ENCODE measurements around the gene ERGIC1. TPM values are rescaled to one million over a fixed set of nuclear protein-coding genes. Genes with fewer than 3 reads are reported as not detected.

Gene ERGIC1
- total and polyA plus RNA-seq, 4 experiments from 2014 or later = 10.6 to 51.0 (median 32.3) TPM

DNA sequence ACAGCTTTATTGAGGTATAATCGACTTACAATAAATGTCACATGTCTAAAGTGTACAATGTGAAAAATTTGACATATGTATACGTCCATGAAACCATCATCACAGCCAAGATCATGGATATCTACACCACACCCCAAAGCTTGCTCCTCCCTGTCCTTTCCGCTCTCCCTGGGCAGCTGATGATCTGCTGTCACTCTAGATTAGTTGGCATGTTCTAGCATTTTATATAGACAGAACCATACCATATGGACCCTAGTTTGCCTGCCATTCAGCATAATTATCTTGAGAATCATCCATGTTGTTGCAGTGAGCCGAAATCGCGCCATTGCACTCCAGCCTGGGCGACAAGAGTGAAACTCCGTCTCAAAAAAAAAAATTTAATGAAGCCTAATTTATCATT, 42.5 kb downstream of the ERGIC1 start:
- Histone ChIP-seq H3K4me1 (ENCODE audit: insufficient read depth, low read length) (no peaks in the 10 kb centered on the region), H3K9me3 (ENCODE audit: control insufficient read depth in 1 of 2, low read length in 2 of 2) (no peaks in the 10 kb centered on the region), H3K27me3 (ENCODE audit: insufficient read depth, low read length) (no peaks in the 10 kb centered on the region), H3K4me3 (ENCODE audit: low read length in 2 of 2) (no peak overlapping the region), H3K27ac (ENCODE audit: low read depth, low read length) (no peak overlapping the region), H3K36me3 (ENCODE audit: insufficient read depth, low read length) (no peaks in the 10 kb centered on the region)
- H3K36me3 Mint-ChIP-seq = peaks cover 0 to 2% of the 10 kb centered on the region in 2 donors
- ChIA-PET CTCF (ENCODE audit: partially characterized antibody) (interaction anchor here (2.4 kb wide), 1 partner anchor 56 kb away, joined by 8 read pairs; no protein-coding TSS in a partner anchor), POLR2A (ENCODE audit: partially characterized antibody) (no interaction called here)
- H3K27me3 Mint-ChIP-seq = no peaks in the 10 kb centered on the region
- H3K9me3 Mint-ChIP-seq = no peaks in the 10 kb centered on the region
- H3K4me3 Mint-ChIP-seq = no peak overlapping the region
- no peak for DNase-seq
- intact Hi-C loops (cut with micrococcal nuclease) = no loop called here
- peaks cover 2 to 7% (median 6%) of the 10 kb centered on the region in 4 donors for H3K4me1 Mint-ChIP-seq
- peak overlapping the region in 1 of 7 donors; percentile 41 for H3K27ac Mint-ChIP-seq

DNA sequence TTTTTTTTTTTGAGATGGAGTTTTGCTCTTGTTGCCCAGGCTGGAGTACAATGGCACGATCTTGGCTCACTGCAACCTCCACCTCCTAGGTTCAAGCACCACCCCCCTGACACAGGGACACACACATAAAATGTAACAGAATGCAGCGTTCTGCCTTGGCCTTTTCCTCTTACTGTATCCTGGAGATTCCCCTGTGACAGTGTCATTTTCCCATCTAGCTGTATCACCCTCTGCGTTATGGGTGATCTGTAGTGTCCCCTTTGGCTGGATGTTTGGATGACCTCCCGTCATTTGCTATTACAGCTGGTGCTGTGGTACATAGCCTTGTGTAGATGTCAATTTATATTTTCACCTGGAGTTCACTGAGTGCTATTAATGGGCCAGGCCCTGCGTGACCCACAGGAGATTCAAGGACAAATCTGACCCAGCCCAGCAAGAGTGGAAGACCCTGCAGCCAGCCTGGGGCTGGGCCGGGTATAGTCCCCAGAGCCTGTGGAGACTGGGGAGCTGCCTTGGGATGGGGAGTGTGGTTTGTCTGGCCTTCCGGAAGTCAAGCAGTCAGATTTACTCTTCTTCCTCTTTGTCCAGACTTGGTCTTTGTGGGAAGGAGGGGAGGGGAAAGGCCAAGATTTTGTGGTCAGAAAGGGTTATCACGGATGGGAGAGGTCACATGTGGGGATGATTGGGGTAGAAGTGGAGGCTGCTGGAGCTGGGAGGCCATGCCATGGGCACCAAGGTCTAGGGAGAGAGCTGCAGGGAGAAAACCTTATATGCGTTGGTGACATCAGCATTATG, 43.6 kb downstream of the ERGIC1 start:
- H3K27ac Mint-ChIP-seq = peak overlapping the region in 1 of 7 donors; percentile 46
- Histone ChIP-seq H3K36me3 (ENCODE audit: insufficient read depth, low read length) (no peaks in the 10 kb centered on the region), H3K27me3 (ENCODE audit: insufficient read depth, low read length) (no peaks in the 10 kb centered on the region), H3K4me1 (ENCODE audit: insufficient read depth, low read length) (no peaks in the 10 kb centered on the region), H3K27ac (ENCODE audit: low read depth, low read length) (no peak overlapping the region), H3K9me3 (ENCODE audit: control insufficient read depth in 1 of 2, low read length in 2 of 2) (no peaks in the 10 kb centered on the region), H3K4me3 (ENCODE audit: low read length in 2 of 2) (no peak overlapping the region)
- H3K9me3 Mint-ChIP-seq = no peaks in the 10 kb centered on the region
- H3K4me1 Mint-ChIP-seq = peaks cover 5 to 10% (median 7%) of the 10 kb centered on the region in 4 donors
- intact Hi-C loops (cut with micrococcal nuclease) = no loop called here
- no peak for DNase-seq
- peaks cover 3% of the 10 kb centered on the region in 2 donors for H3K36me3 Mint-ChIP-seq
- POLR2A ChIA-PET (ENCODE audit: partially characterized antibody) = no interaction called here
- CTCF ChIA-PET (ENCODE audit: partially characterized antibody) = interaction anchor here (2.4 kb wide), 1 partner anchor 55 kb away, joined by 8 read pairs; no protein-coding TSS in a partner anchor
- no peaks in the 10 kb centered on the region for H3K27me3 Mint-ChIP-seq
- H3K4me3 Mint-ChIP-seq = no peak overlapping the region

DNA sequence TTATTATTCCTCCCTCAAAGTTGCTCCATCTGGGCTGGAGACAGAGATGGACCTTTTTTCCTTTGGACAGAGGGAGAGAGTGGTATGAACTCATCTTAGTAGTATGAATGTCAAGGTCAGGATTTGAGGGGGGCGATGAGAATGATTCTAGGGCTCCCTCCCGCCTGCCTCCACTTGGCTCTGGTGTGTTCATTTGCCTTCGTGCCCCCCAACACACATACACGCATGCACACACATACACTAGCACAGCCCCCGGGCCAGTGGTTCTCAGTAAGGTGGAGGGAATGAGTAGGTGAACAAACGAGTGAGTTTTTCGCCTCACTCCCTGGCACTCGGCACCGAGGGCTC, 44.5 kb downstream of the ERGIC1 start:
- no peak overlapping the region for H3K27ac ChIP-seq (ENCODE audit: low read depth, low read length)
- Mint-ChIP-seq H3K9me3 (no peaks in the 10 kb centered on the region), H3K27ac (no peak overlapping the region), H3K4me1 (peaks cover 8 to 12% (median 11%) of the 10 kb centered on the region in 4 donors), H3K4me3 (no peak overlapping the region), H3K36me3 (peaks cover 8 to 9% of the 10 kb centered on the region in 2 donors), H3K27me3 (no peaks in the 10 kb centered on the region)
- no peak for DNase-seq
- ChIA-PET POLR2A (ENCODE audit: partially characterized antibody) (no interaction called here), CTCF (ENCODE audit: partially characterized antibody) (no interaction called here)
- H3K27me3 ChIP-seq (ENCODE audit: insufficient read depth, low read length) = no peaks in the 10 kb centered on the region
- no peaks in the 10 kb centered on the region for H3K36me3 ChIP-seq (ENCODE audit: insufficient read depth, low read length)
- no peaks in the 10 kb centered on the region for H3K9me3 ChIP-seq (ENCODE audit: control insufficient read depth in 1 of 2, low read length in 2 of 2)
- intact Hi-C loops (cut with micrococcal nuclease) = no loop called here
- H3K4me1 ChIP-seq (ENCODE audit: insufficient read depth, low read length) = no peaks in the 10 kb centered on the region
- H3K4me3 ChIP-seq (ENCODE audit: low read length in 2 of 2) = no peak overlapping the region

DNA sequence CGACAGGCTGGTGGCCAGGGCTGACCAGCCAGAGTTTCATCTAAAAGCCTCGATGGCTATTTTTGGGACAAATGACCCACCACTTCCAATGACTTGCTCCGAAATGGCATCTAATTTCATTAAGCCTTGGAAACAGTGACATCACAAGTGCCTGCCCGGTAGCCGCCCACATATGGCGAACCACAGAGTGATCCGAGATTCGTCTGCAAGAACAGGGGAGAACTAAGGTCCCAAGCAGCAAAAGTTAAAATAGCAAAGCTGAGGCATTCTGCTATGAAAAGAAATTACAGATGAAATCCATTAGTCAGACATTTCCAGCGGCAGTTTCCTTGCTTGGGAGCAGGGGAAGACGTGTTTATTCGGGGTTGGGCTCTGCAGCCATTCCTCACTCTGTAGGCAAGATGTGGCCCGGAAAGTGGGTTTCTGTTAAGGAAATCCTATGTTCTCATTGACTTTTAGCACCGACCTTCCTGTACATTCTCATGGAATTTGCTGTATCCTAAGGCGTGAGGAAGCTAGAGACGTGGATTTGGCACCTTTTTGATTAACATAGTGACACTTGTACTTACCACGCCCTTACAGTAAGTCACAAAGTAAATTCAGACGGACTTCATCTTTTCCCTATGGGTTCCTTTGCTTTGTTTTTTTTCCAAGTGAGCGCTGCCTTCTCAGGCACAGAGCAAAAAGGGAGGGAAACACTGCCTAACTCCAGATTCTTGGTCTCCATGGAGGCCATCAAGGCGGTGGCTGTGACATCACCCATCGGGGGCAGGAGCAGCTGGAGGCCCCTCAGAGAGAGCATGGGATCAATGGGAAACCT, 45.1 kb downstream of the ERGIC1 start:
- peaks cover 9 to 14% (median 11%) of the 10 kb centered on the region in 4 donors for H3K4me1 Mint-ChIP-seq
- Histone ChIP-seq H3K36me3 (ENCODE audit: insufficient read depth, low read length) (no peaks in the 10 kb centered on the region), H3K9me3 (ENCODE audit: control insufficient read depth in 1 of 2, low read length in 2 of 2) (no peaks in the 10 kb centered on the region), H3K27me3 (ENCODE audit: insufficient read depth, low read length) (no peaks in the 10 kb centered on the region), H3K27ac (ENCODE audit: low read depth, low read length) (no peak overlapping the region), H3K4me1 (ENCODE audit: insufficient read depth, low read length) (no peaks in the 10 kb centered on the region), H3K4me3 (ENCODE audit: low read length in 2 of 2) (no peak overlapping the region)
- peaks cover 8 to 9% of the 10 kb centered on the region in 2 donors for H3K36me3 Mint-ChIP-seq
- no peak overlapping the region for H3K4me3 Mint-ChIP-seq
- CTCF ChIA-PET (ENCODE audit: partially characterized antibody) = interaction anchor here (1.5 to 1.9 kb wide), 2 partner anchors 54 to 162 kb away, joined by 3 to 6 read pairs; no protein-coding TSS in a partner anchor
- DNase-seq = no peak
- H3K27me3 Mint-ChIP-seq = no peaks in the 10 kb centered on the region
- peak overlapping the region in 1 of 7 donors; percentile 35 for H3K27ac Mint-ChIP-seq
- POLR2A ChIA-PET (ENCODE audit: partially characterized antibody) = no interaction called here
- intact Hi-C loops (cut with micrococcal nuclease) = no loop called here
- H3K9me3 Mint-ChIP-seq = no peaks in the 10 kb centered on the region

DNA sequence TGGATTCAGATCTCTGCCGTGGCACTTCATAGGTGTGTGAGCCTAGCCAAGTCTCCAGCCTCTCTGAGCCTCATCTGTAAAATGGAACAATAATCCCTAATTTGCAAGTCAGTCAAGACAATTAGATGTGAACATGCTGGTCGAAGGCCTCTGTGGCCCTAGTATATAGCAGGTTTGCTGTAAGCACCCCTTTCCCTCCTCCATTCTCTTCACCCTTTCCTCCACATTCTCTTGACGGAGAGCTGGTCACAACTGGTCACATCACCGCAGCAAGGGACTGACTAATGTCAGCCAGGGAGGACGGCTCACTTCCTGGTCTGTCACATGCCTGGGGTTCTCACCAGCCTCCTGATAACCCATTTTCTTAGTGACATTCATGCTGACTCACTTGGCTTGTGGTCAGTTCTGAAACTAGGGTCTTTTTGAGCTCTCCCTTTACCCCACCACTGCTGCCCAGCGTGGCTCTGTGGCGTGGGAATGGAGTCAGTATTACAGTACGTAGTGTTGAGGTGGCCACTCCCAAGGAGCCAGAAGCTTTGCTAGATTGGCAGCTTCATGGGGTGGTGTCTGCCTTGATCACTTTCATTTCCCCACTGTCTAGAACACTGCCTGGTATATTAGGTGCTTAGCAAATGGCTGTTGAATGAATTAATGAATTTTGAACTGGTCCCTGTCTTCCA, 47.8 kb downstream of the ERGIC1 start:
- H3K27me3 ChIP-seq (ENCODE audit: insufficient read depth, low read length) = no peaks in the 10 kb centered on the region
- Mint-ChIP-seq H3K27me3 (no peaks in the 10 kb centered on the region), H3K27ac (peak overlapping the region in 5 of 7 donors; percentile 49 to 81 (median 65)), H3K4me3 (no peak overlapping the region), H3K9me3 (no peaks in the 10 kb centered on the region), H3K36me3 (peaks cover 11 to 14% of the 10 kb centered on the region in 2 donors), H3K4me1 (peaks cover 8 to 15% (median 10%) of the 10 kb centered on the region in 4 donors)
- no peaks in the 10 kb centered on the region for H3K9me3 ChIP-seq (ENCODE audit: control insufficient read depth in 1 of 2, low read length in 2 of 2)
- H3K4me3 ChIP-seq (ENCODE audit: low read length in 2 of 2) = no peak overlapping the region
- intact Hi-C loops (cut with micrococcal nuclease) = no loop called here
- no peaks in the 10 kb centered on the region for H3K36me3 ChIP-seq (ENCODE audit: insufficient read depth, low read length)
- ChIA-PET POLR2A (ENCODE audit: partially characterized antibody) (no interaction called here), CTCF (ENCODE audit: partially characterized antibody) (interaction anchor here (0.9 to 1.5 kb wide), 2 partner anchors 18 to 49 kb away, joined by 4 read pairs; no protein-coding TSS in a partner anchor)
- H3K4me1 ChIP-seq (ENCODE audit: insufficient read depth, low read length) = no peaks in the 10 kb centered on the region
- DNase-seq = no peak
- H3K27ac ChIP-seq (ENCODE audit: low read depth, low read length) = no peak overlapping the region

DNA sequence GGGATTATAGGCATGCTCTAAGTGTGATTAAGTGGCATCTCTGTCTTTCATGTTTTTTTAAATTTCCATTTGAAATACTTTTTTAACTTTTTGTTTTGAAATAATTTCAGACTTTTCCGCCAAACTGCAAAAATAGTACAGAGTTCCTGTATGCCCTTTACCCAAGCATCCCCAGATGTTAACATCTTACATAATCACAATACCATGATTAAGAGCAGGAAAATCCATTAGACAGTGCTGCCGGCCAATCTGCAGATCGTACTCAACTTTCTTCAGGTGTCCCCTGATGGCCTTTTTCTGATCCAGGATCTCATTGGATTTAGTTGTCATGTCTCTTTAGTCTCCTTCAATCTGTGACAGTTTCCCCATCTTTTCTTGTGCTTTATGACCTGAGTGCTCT, 49.0 kb downstream of the ERGIC1 start:
- CTCF ChIA-PET (ENCODE audit: partially characterized antibody) = interaction anchor here (0.9 kb wide), 1 partner anchor 48 kb away, joined by 4 read pairs; no protein-coding TSS in a partner anchor
- no peaks in the 10 kb centered on the region for H3K4me1 ChIP-seq (ENCODE audit: insufficient read depth, low read length)
- H3K36me3 ChIP-seq (ENCODE audit: insufficient read depth, low read length) = peaks cover 5% of the 10 kb centered on the region
- POLR2A ChIA-PET (ENCODE audit: partially characterized antibody) = no interaction called here
- peak overlapping the region in 4 of 7 donors; percentile 4 to 50 (median 18) for H3K27ac Mint-ChIP-seq
- peaks cover 18 to 20% of the 10 kb centered on the region in 2 donors for H3K36me3 Mint-ChIP-seq
- H3K4me3 ChIP-seq (ENCODE audit: low read length in 2 of 2) = no peak overlapping the region
- H3K27me3 ChIP-seq (ENCODE audit: insufficient read depth, low read length) = no peaks in the 10 kb centered on the region
- H3K27me3 Mint-ChIP-seq = no peaks in the 10 kb centered on the region
- DNase-seq = no peak
- no peaks in the 10 kb centered on the region for H3K9me3 ChIP-seq (ENCODE audit: control insufficient read depth in 1 of 2, low read length in 2 of 2)
- H3K4me1 Mint-ChIP-seq = peaks cover 6 to 15% (median 10%) of the 10 kb centered on the region in 4 donors
- no peaks in the 10 kb centered on the region for H3K9me3 Mint-ChIP-seq
- intact Hi-C loops (cut with micrococcal nuclease) = no loop called here
- no peak overlapping the region for H3K27ac ChIP-seq (ENCODE audit: low read depth, low read length)
- no peak overlapping the region for H3K4me3 Mint-ChIP-seq

Measured in CD4-positive, alpha-beta memory T cell (primary cell).